Nephron (organoid): ENCODE results near the gene MGAT5.

Source experiments
- H3K27ac Mint-ChIP-seq, 3 experiments: 2 replicates each; pipeline ENCODE4 v1.8.0; 2020; ENCODE audit warnings: mixed read lengths in 3 of 3, mild to moderate bottlenecking in 2 of 3, moderate library complexity in 1 of 3
- H3K27me3 Mint-ChIP-seq: 2 replicates; pipeline ENCODE4 v1.8.0; 2021; ENCODE audit warnings: low read depth, mild to moderate bottlenecking, moderate library complexity, mixed read lengths
- H3K36me3 Mint-ChIP-seq: 2 replicates; pipeline ENCODE4 v1.8.0; 2020; ENCODE audit warnings: low read depth, mixed read lengths
- H3K4me1 Mint-ChIP-seq: 2 replicates; pipeline ENCODE4 v1.8.0; 2020; ENCODE audit warnings: mixed read lengths
- H3K4me3 Mint-ChIP-seq, 3 experiments: 2 replicates each; pipeline ENCODE4 v1.8.0; 2020; ENCODE audit warnings: mild to moderate bottlenecking in 3 of 3, mixed read lengths in 3 of 3, moderate library complexity in 2 of 3
- H3K9me3 Mint-ChIP-seq: 2 replicates; pipeline ENCODE4 v1.8.0; 2020; ENCODE audit warnings: mixed read lengths
- CTCF ChIP-seq, 3 experiments: fragments of 200-600 bp; sonication (generic); IDR thresholded peaks; one replicate each; pipeline ENCODE4 v1.5.0; 2021; ENCODE audit warnings: antibody characterized with exemption in 3 of 3; ENCODE audit not compliant: unreplicated experiment in 3 of 3

Gene MGAT5

GRCh38 chr2:134351899-134352298, 98.0 kb downstream of the MGAT5 start:
- H3K9me3 Mint-ChIP-seq = no peaks in the 10 kb centered on the region
- no peak overlapping the region for H3K4me3 Mint-ChIP-seq
- peaks cover 4% of the 10 kb centered on the region for H3K4me1 Mint-ChIP-seq
- H3K27me3 Mint-ChIP-seq = no peaks in the 10 kb centered on the region
- no peak overlapping the region for H3K27ac Mint-ChIP-seq
- peaks cover 27% of the 10 kb centered on the region for H3K36me3 Mint-ChIP-seq
- no peak for TF ChIP-seq CTCF (IDR thresholded peaks at IDR 0.05; ENCODE audit: unreplicated experiment in 3 of 3)

GRCh38 chr2:134352844-134353243, 99.0 kb downstream of the MGAT5 start:
- no peaks in the 10 kb centered on the region for H3K9me3 Mint-ChIP-seq
- H3K4me3 Mint-ChIP-seq = no peak overlapping the region
- H3K27me3 Mint-ChIP-seq = no peaks in the 10 kb centered on the region
- no peak overlapping the region for H3K27ac Mint-ChIP-seq
- H3K36me3 Mint-ChIP-seq = peaks cover 27% of the 10 kb centered on the region
- no peak for TF ChIP-seq CTCF (IDR thresholded peaks at IDR 0.05; ENCODE audit: unreplicated experiment in 3 of 3)
- H3K4me1 Mint-ChIP-seq = peaks cover 4% of the 10 kb centered on the region

GRCh38 chr2:134354611-134355010, 100.7 kb downstream of the MGAT5 start:
- Mint-ChIP-seq H3K36me3 (peaks cover 28% of the 10 kb centered on the region), H3K27ac (no peak overlapping the region), H3K4me3 (no peak overlapping the region), H3K4me1 (peaks cover 14% of the 10 kb centered on the region), H3K27me3 (no peaks in the 10 kb centered on the region), H3K9me3 (no peaks in the 10 kb centered on the region)
- TF ChIP-seq CTCF (IDR thresholded peaks at IDR 0.05; ENCODE audit: unreplicated experiment in 3 of 3) = no peak

- Mint-ChIP-seq H3K27me3 (no peaks in the 10 kb centered on the region), H3K9me3 (no peaks in the 10 kb centered on the region), H3K4me1 (peaks cover 44% of the 10 kb centered on the region), H3K27ac (no peak overlapping the region), H3K4me3 (no peak overlapping the region), H3K36me3 (peaks cover 26% of the 10 kb centered on the region)
- TF ChIP-seq CTCF (IDR thresholded peaks at IDR 0.05; ENCODE audit: unreplicated experiment in 3 of 3) = no peak
Observed at GRCh38 chr2:134357814-134358213, 103.9 kb downstream of the MGAT5 start.

GRCh38 chr2:134359367-134360081, 105.7 kb downstream of the MGAT5 start:
- no peak for TF ChIP-seq CTCF (IDR thresholded peaks at IDR 0.05; ENCODE audit: unreplicated experiment in 3 of 3)
- no peaks in the 10 kb centered on the region for H3K27me3 Mint-ChIP-seq

More at GRCh38 chr2:134359367-134360081, 105.7 kb downstream of the MGAT5 start:
- Mint-ChIP-seq H3K36me3 (peaks cover 30% of the 10 kb centered on the region), H3K27ac (peak overlapping the region in 2 of 3 experiments; percentile 66 to 81), H3K4me3 (no peak overlapping the region), H3K9me3 (no peaks in the 10 kb centered on the region), H3K4me1 (peaks cover 55% of the 10 kb centered on the region)
